ENCODE results near the gene FUCA2.

FUCA2 gene

DNA sequence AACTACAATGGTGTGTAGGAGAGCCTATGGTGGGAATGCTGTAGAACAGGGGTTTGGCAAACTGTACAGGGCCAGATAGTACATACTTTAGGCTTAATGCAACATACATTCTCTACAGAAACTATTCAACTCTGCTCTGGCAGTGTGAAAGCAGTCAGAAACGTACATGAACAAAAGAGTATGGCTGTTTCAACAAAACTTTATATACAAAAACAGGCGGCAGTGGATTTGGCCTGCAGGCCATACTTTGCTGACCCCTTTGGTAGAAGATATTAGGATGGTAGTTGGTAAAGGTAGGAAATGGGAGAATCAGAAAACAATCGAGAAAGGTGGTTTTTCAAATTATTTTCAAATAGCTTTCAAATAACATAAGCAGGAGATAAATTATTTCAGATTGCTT lies 24.8 kb downstream of the FUCA2 start:
- Histone ChIP-seq H3K79me2 (ENCODE audit: control insufficient read depth, low read length) (no peaks in the 10 kb centered on the region), H3K36me3 (ENCODE audit: control insufficient read depth, low read length) (no peaks in the 10 kb centered on the region), H4K20me1 (ENCODE audit: control insufficient read depth, insufficient read depth, low read depth, low read length) (no peaks in the 10 kb centered on the region), H3K4me2 (ENCODE audit: low read length) (no peak overlapping the region), H3K27me3 (ENCODE audit: control insufficient read depth, low read length) (no peaks in the 10 kb centered on the region), H3K4me3 (ENCODE audit: low read length) (no peak overlapping the region), H3K9me3 (ENCODE audit: control insufficient read depth, insufficient read depth, low read length) (no peaks in the 10 kb centered on the region), H3K9me2 (replicated peaks; ENCODE audit: control insufficient read depth, low read length) (no peaks in the 10 kb centered on the region), H3F3A (ENCODE audit: control insufficient read depth, insufficient read depth) (no peaks in the 10 kb centered on the region), H3K4me1 (ENCODE audit: control insufficient read depth, low read length) (no peaks in the 10 kb centered on the region), H3K27ac (ENCODE audit: low read depth, low read length) (no peak overlapping the region)
- TF ChIP-seq, protein P1, sequence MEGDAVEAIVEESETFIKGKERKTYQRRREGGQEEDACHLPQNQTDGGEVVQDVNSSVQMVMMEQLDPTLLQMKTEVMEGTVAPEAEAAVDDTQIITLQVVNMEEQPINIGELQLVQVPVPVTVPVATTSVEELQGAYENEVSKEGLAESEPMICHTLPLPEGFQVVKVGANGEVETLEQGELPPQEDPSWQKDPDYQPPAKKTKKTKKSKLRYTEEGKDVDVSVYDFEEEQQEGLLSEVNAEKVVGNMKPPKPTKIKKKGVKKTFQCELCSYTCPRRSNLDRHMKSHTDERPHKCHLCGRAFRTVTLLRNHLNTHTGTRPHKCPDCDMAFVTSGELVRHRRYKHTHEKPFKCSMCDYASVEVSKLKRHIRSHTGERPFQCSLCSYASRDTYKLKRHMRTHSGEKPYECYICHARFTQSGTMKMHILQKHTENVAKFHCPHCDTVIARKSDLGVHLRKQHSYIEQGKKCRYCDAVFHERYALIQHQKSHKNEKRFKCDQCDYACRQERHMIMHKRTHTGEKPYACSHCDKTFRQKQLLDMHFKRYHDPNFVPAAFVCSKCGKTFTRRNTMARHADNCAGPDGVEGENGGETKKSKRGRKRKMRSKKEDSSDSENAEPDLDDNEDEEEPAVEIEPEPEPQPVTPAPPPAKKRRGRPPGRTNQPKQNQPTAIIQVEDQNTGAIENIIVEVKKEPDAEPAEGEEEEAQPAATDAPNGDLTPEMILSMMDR (IDR thresholded peaks at IDR 0.05; ENCODE audit: low read depth, low read length, poor library complexity, severe bottlenecking), result no peak
- no peak for TF ChIP-seq EZH2phosphoT487 (IDR thresholded peaks at IDR 0.05; ENCODE audit: borderline replicate concordance, low read length)

DNA sequence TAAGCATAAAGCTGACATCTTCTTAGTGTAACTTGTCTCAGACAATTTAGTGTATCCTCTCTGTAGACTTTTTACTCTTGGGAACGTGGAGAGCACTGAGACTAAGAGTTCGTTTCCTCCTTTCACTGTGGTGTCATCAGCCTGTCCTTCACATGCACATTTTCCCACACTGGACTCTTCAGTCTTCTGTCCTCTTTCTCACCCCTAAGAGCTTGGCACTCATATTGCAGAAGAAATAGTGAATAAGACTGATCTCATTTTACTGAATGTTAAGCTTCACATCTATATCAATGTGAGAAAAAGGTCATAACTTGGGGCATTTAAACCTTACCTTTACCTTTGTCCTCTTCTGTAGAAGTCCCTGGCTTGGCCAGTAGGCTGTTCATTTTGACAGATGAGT lies 25.6 kb downstream of the FUCA2 start:
- H3K27me3 ChIP-seq (ENCODE audit: control insufficient read depth, low read length), result no peaks in the 10 kb centered on the region
- no peaks in the 10 kb centered on the region for H3F3A ChIP-seq (ENCODE audit: control insufficient read depth, insufficient read depth)
- H3K9me2 ChIP-seq (replicated peaks; ENCODE audit: control insufficient read depth, low read length), result no peaks in the 10 kb centered on the region
- H3K36me3 ChIP-seq (ENCODE audit: control insufficient read depth, low read length), result no peaks in the 10 kb centered on the region
- no peak overlapping the region for H3K4me3 ChIP-seq (ENCODE audit: low read length)
- no peak for TF ChIP-seq EZH2phosphoT487 (IDR thresholded peaks at IDR 0.05; ENCODE audit: borderline replicate concordance, low read length)
- TF ChIP-seq, protein P1 (IDR thresholded peaks at IDR 0.05; ENCODE audit: low read depth, low read length, poor library complexity, severe bottlenecking), result no peak
- H3K79me2 ChIP-seq (ENCODE audit: control insufficient read depth, low read length), result no peaks in the 10 kb centered on the region
- H3K4me1 ChIP-seq (ENCODE audit: control insufficient read depth, low read length), result no peaks in the 10 kb centered on the region
- H3K9me3 ChIP-seq (ENCODE audit: control insufficient read depth, insufficient read depth, low read length), result no peaks in the 10 kb centered on the region
- H3K4me2 ChIP-seq (ENCODE audit: low read length), result no peak overlapping the region
- no peaks in the 10 kb centered on the region for H4K20me1 ChIP-seq (ENCODE audit: control insufficient read depth, insufficient read depth, low read depth, low read length)
- H3K27ac ChIP-seq (ENCODE audit: low read depth, low read length), result no peak overlapping the region

DNA sequence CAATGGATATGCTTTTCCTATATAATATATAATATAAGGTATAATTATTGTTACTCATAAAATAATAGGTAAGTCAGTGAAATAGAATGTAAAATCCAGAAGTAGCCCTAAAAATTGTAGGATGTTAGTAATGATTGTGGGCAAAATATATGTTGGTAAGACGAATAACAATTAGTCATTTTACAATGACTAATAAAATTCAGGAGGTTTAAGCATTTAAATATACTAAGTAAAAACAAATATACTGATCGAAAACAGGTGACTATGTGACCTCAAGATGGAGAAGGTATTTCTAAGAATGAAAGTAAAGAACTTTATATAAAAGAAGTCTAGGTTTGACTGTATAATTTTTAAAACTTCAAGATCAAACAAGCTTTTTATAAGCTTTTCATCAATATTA lies 28.9 kb downstream of the FUCA2 start:
- H3F3A ChIP-seq (ENCODE audit: control insufficient read depth, insufficient read depth), result no peaks in the 10 kb centered on the region
- H3K4me1 ChIP-seq (ENCODE audit: control insufficient read depth, low read length), result peaks cover 4% of the 10 kb centered on the region; the same call in 1 of the 2 replicates
- H3K27me3 ChIP-seq (ENCODE audit: control insufficient read depth, low read length), result no peaks in the 10 kb centered on the region
- H3K27ac ChIP-seq (ENCODE audit: low read depth, low read length), result no peak overlapping the region
- no peak for TF ChIP-seq EZH2phosphoT487 (IDR thresholded peaks at IDR 0.05; ENCODE audit: borderline replicate concordance, low read length)
- TF ChIP-seq, protein P1 (IDR thresholded peaks at IDR 0.05; ENCODE audit: low read depth, low read length, poor library complexity, severe bottlenecking), result no peak
- H3K4me2 ChIP-seq (ENCODE audit: low read length), result no peak overlapping the region
- no peaks in the 10 kb centered on the region for H3K9me3 ChIP-seq (ENCODE audit: control insufficient read depth, insufficient read depth, low read length)
- H3K79me2 ChIP-seq (ENCODE audit: control insufficient read depth, low read length), result no peaks in the 10 kb centered on the region
- peaks cover 17% of the 10 kb centered on the region for H3K36me3 ChIP-seq (ENCODE audit: control insufficient read depth, low read length)
- H3K9me2 ChIP-seq (replicated peaks; ENCODE audit: control insufficient read depth, low read length), result no peaks in the 10 kb centered on the region
- no peak overlapping the region for H3K4me3 ChIP-seq (ENCODE audit: low read length)
- no peaks in the 10 kb centered on the region for H4K20me1 ChIP-seq (ENCODE audit: control insufficient read depth, insufficient read depth, low read depth, low read length)

All from DOHH2 (cell line).